OCI-LY1 (cell line): ENCODE results near the gene DCUN1D4.

Experiments
- CTCF ChIP-seq: fragments of 200-600 bp; sonication (generic), shearing (Covaris generic); IDR thresholded peaks from 2 replicates; pipeline ENCODE4 v1.5.1; 2017; ENCODE audit warnings: mild to moderate bottlenecking, antibody characterized with exemption, low read length, moderate library complexity, mixed read lengths
- EZH2 ChIP-seq: fragments of 200-600 bp; sonication (generic), shearing (Covaris generic); IDR thresholded peaks from 2 replicates; pipeline ENCODE4 v1.8.0; 2017; ENCODE audit warnings: borderline replicate concordance, mixed run types, mild to moderate bottlenecking, antibody characterized with exemption, low read length, moderate library complexity, mixed read lengths

GRCh38 chr4:51943221-51943620 lies 100.3 kb downstream of the DCUN1D4 start:
- TF ChIP-seq CTCF (no peak), EZH2 (no peak)
